ENCODE measurements around the gene SAP130.

The SAP130 gene

DNA sequence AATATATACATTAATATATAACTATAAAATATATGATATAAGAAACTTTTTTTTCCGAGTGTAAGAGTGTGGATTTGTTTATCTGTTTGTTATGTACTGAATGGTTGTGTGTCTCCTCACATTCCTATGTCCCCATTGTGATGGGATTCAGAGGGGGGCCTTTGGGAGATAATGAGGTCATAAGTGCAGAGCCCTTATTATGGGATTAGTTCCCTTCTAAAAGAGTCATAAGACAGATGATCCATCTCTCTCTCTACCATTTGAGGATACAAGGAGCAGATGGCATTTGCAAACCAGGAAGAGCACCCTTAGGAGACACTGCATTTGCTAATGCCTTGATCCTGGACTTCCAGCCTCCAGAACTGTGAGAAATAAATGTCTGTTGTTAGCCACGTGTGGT lies 30.3 kb upstream of the SAP130 start:
- no peak for TF ChIP-seq CTCF (IDR thresholded peaks at IDR 0.05; ENCODE audit: low read depth, low read length)
- no peak for DNase-seq (ENCODE audit: low read depth in 2 of 2)
- H3K4me3 ChIP-seq (replicated peaks in 1 of 2; ENCODE audit: low read depth in 2 of 2, low read length in 2 of 2), result no peak overlapping the region

GRCh38 chr2:128057334-128057733 lies 29.5 kb upstream of the SAP130 start:
- TF ChIP-seq CTCF (IDR thresholded peaks at IDR 0.05; ENCODE audit: low read depth, low read length), result no peak
- no peak overlapping the region for H3K4me3 ChIP-seq (replicated peaks in 1 of 2; ENCODE audit: low read depth in 2 of 2, low read length in 2 of 2)
- no peak for DNase-seq (ENCODE audit: low read depth in 2 of 2)

GRCh38 chr2:128054104-128054885 lies 26.4 kb upstream of the SAP130 start:
- H3K4me3 ChIP-seq (replicated peaks in 1 of 2; ENCODE audit: low read depth in 2 of 2, low read length in 2 of 2), result no peak overlapping the region
- no peak for DNase-seq (ENCODE audit: low read depth in 2 of 2)
- TF ChIP-seq CTCF (IDR thresholded peaks at IDR 0.05; ENCODE audit: low read depth, low read length), result no peak

DNA sequence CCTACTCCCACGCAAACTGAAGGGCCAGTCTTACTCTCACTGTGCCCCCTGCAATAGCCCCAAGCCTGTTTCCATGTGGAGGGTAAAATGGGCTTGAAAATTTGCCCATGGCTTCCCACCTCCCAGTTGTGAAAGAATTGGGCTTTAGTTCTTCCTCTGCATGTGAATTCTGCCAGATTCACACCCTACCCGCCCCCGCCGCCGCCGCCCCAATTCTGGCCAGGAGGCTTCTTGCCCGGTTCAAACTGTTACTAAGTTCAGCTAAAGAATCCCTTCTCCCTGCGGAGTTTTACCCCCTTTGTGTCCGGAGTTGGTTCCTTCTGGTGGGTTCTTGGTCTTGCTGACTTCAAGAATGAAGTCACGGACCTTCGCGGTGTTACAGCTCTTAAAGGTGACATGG lies 25.5 kb upstream of the SAP130 start:
- H3K4me3 ChIP-seq (replicated peaks in 1 of 2; ENCODE audit: low read depth in 2 of 2, low read length in 2 of 2), result no peak overlapping the region
- no peak for TF ChIP-seq CTCF (IDR thresholded peaks at IDR 0.05; ENCODE audit: low read depth, low read length)
- DNase-seq (ENCODE audit: low read depth in 2 of 2), result no peak

DNA sequence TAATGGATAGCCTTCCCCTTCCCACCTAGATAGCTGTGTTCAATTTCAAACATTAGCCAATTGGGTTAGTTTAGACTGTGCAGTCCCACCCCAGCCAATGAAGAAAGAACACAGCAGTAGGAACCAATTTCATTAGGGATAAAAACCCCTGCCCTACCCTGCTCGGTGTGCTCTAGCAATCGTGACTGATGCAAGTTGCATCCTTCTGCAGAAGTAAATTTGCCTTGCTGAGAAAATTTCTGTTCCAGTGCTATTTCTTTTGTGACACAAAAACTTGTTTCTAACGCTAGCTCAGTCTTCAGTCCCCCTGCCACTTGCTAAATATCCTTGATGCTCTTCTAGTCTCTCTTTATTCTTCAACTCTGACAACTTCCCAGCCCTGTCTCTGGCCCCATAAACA lies 15.2 kb upstream of the SAP130 start:
- no peak for DNase-seq (ENCODE audit: low read depth in 2 of 2)
- H3K4me3 ChIP-seq (replicated peaks in 1 of 2; ENCODE audit: low read depth in 2 of 2, low read length in 2 of 2), result no peak overlapping the region
- TF ChIP-seq CTCF (IDR thresholded peaks at IDR 0.05; ENCODE audit: low read depth, low read length), result no peak

- no peak for TF ChIP-seq CTCF (IDR thresholded peaks at IDR 0.05; ENCODE audit: low read depth, low read length)
- no peak overlapping the region for H3K4me3 ChIP-seq (replicated peaks in 1 of 2; ENCODE audit: low read depth in 2 of 2, low read length in 2 of 2)
- no peak for DNase-seq (ENCODE audit: low read depth in 2 of 2)
Measured at GRCh38 chr2:128041561-128041960, 13.7 kb upstream of the SAP130 start.

All from cardiac fibroblast (primary cell).